H9 (cell line): ENCODE measurements around the gene DGKB. TPM values are rescaled to one million over a fixed set of nuclear protein-coding genes. Genes with fewer than 3 reads are reported as not detected.

Source experiments
- DNase-seq: peaks from one replicate; pipeline ENCODE4 v3.0.0-alpha.2; 2017
- H2AFZ ChIP-seq: one replicate; pipeline ENCODE4 v1.6.1; 2013; ENCODE audit warnings: mild to moderate bottlenecking, low read length, control low read depth, moderate library complexity
- H2AK5ac ChIP-seq: 2 replicates; pipeline ENCODE4 v1.6.1; 2013; ENCODE audit warnings: low read length, control low read depth, mixed read lengths; ENCODE audit not compliant: insufficient read length
- H2BK120ac ChIP-seq: one replicate; pipeline ENCODE4 v1.6.1; 2013; ENCODE audit warnings: low read depth, mild to moderate bottlenecking, low read length, control low read depth, inconsistent platforms; ENCODE audit not compliant: poor library complexity, severe bottlenecking
- H2BK12ac ChIP-seq: 2 replicates; pipeline ENCODE4 v1.6.1; 2013; ENCODE audit warnings: low read length, control low read depth, mixed read lengths, low read depth; ENCODE audit not compliant: insufficient read length
- H2BK15ac ChIP-seq: 2 replicates; pipeline ENCODE4 v1.6.1; 2013; ENCODE audit warnings: low read depth, low read length, control low read depth
- H2BK20ac ChIP-seq: one replicate; pipeline ENCODE4 v1.6.1; 2013; ENCODE audit warnings: low read depth, mild to moderate bottlenecking, low read length, control low read depth, inconsistent platforms; ENCODE audit not compliant: poor library complexity, severe bottlenecking
- H2BK5ac ChIP-seq: 2 replicates; pipeline ENCODE4 v1.6.1; 2013; ENCODE audit warnings: low read length, control low read depth, mixed read lengths; ENCODE audit not compliant: insufficient read length
- H3K14ac ChIP-seq: 2 replicates; pipeline ENCODE4 v1.6.1; 2013; ENCODE audit warnings: low read length, control low read depth; ENCODE audit not compliant: insufficient read depth
- H3K18ac ChIP-seq: 2 replicates; pipeline ENCODE4 v1.6.1; 2013; ENCODE audit warnings: low read depth, mild to moderate bottlenecking, mixed read lengths, low read length, control low read depth; ENCODE audit not compliant: insufficient read length
- H3K23ac ChIP-seq: 2 replicates; pipeline ENCODE4 v1.6.1; 2013; ENCODE audit warnings: low read length, control low read depth, mixed read lengths, low read depth; ENCODE audit not compliant: insufficient read length
- H3K23me2 ChIP-seq: 2 replicates; pipeline ENCODE4 v1.6.1; 2013; ENCODE audit warnings: low read depth, mild to moderate bottlenecking, mixed read lengths, low read length, control low read depth; ENCODE audit not compliant: insufficient read length, poor library complexity, severe bottlenecking
- H3K27ac ChIP-seq: 2 replicates; pipeline ENCODE4 v1.5.1; 2013; ENCODE audit warnings: low read length, control low read depth, mixed read lengths, low read depth; ENCODE audit not compliant: insufficient read length
- H3K27me3 ChIP-seq: 2 replicates; pipeline ENCODE4 v1.6.1; 2013; ENCODE audit warnings: low read length, control low read depth, inconsistent platforms; ENCODE audit not compliant: insufficient read depth
- H3K4ac ChIP-seq: 2 replicates; pipeline ENCODE4 v1.6.1; 2013; ENCODE audit warnings: low read depth, mild to moderate bottlenecking, control low read depth, inconsistent platforms, low read length, moderate library complexity
- H3K4me1 ChIP-seq: 2 replicates; pipeline ENCODE4 v1.6.1; 2013; ENCODE audit warnings: low read length, control low read depth, inconsistent platforms; ENCODE audit not compliant: insufficient read depth
- H3K4me2 ChIP-seq: 2 replicates; pipeline ENCODE4 v1.6.1; 2013; ENCODE audit warnings: low read length, control low read depth, mixed read lengths; ENCODE audit not compliant: insufficient read length, insufficient read depth
- H3K56ac ChIP-seq: 2 replicates; pipeline ENCODE4 v1.6.1; 2013; ENCODE audit warnings: low read depth, mild to moderate bottlenecking, mixed read lengths, low read length, control low read depth; ENCODE audit not compliant: insufficient read length
- H3K79me1 ChIP-seq: 2 replicates; pipeline ENCODE4 v1.6.1; 2013; ENCODE audit warnings: low read depth, mild to moderate bottlenecking, moderate library complexity, low read length, control low read depth, inconsistent platforms; ENCODE audit not compliant: insufficient read depth, poor library complexity, severe bottlenecking
- H3K79me2 ChIP-seq: 2 replicates; pipeline ENCODE4 v1.6.1; 2013; ENCODE audit warnings: low read length, control low read depth, inconsistent platforms; ENCODE audit not compliant: insufficient read depth
- H3K9ac ChIP-seq: 2 replicates; pipeline ENCODE4 v1.6.1; 2013; ENCODE audit warnings: low read length, control low read depth, mixed read lengths; ENCODE audit not compliant: insufficient read length; ENCODE audit errors: extremely low read depth
- H3K9me3 ChIP-seq: one replicate; pipeline ENCODE4 v1.6.1; 2013; ENCODE audit warnings: low read depth, low read length, inconsistent platforms; ENCODE audit not compliant: control insufficient read depth
- H3T11ph ChIP-seq: one replicate; pipeline ENCODE4 v1.6.1; 2013; ENCODE audit warnings: mild to moderate bottlenecking, low read length, control low read depth, inconsistent platforms
- H4K20me1 ChIP-seq: one replicate; pipeline ENCODE4 v1.6.1; 2013; ENCODE audit not compliant: control insufficient read depth, insufficient read length, insufficient read depth
- H4K5ac ChIP-seq: 2 replicates; pipeline ENCODE4 v1.6.1; 2013; ENCODE audit warnings: low read depth, mild to moderate bottlenecking, mixed read lengths, low read length, control low read depth; ENCODE audit not compliant: insufficient read length
- H4K8ac ChIP-seq: replicated peaks from 2 replicates; pipeline ENCODE4 v1.6.1; 2013; ENCODE audit warnings: low read length, control low read depth, mixed read lengths, low read depth; ENCODE audit not compliant: insufficient read length
- H4K91ac ChIP-seq: 2 replicates; pipeline ENCODE4 v1.6.1; 2013; ENCODE audit warnings: low read depth, mild to moderate bottlenecking, moderate library complexity, mixed read lengths, low read length, control low read depth; ENCODE audit not compliant: insufficient read length
- H3K27ac Mint-ChIP-seq, 3 experiments: 2 replicates in 2 of 3; 3 replicates in 1 of 3; pipeline ENCODE4 v1.8.0; 2020 to 2021; ENCODE audit warnings: mixed read lengths in 3 of 3, mild to moderate bottlenecking in 1 of 3, moderate library complexity in 1 of 3
- H3K27me3 Mint-ChIP-seq: 2 replicates; pipeline ENCODE4 v1.8.0; 2021; ENCODE audit warnings: low read depth, mild to moderate bottlenecking, moderate library complexity, mixed read lengths
- H3K36me3 Mint-ChIP-seq, 3 experiments: 2 replicates in 2 of 3; 3 replicates in 1 of 3; pipeline ENCODE4 v1.8.0; 2020 to 2021; ENCODE audit warnings: low read depth in 3 of 3, mixed read lengths in 3 of 3; ENCODE audit not compliant: insufficient read depth in 1 of 3
- H3K4me1 Mint-ChIP-seq, 2 experiments: 2 replicates each; pipeline ENCODE4 v1.8.0; 2020; ENCODE audit warnings: mixed read lengths in 2 of 2
- H3K4me3 Mint-ChIP-seq, 2 experiments: 2 replicates in 1 of 2; 3 replicates in 1 of 2; pipeline ENCODE4 v1.8.0; 2020 to 2021; ENCODE audit warnings: mild to moderate bottlenecking in 2 of 2, mixed read lengths in 2 of 2, moderate library complexity in 1 of 2
- H3K9me3 Mint-ChIP-seq, 2 experiments: 2 replicates in 1 of 2; 3 replicates in 1 of 2; pipeline ENCODE4 v1.8.0; 2020; ENCODE audit warnings: mild to moderate bottlenecking in 2 of 2, mixed read lengths in 2 of 2, moderate library complexity in 1 of 2
- WGBS: extraction: QIAGEN DNeasy Blood & Tissue Kit; methylation state at CpG from one replicate; pipeline ENCODE4 v1.1.7; 2013; ENCODE audit warnings: missing lambda C conversion rate, low lambda C conversion rate, mixed read lengths; ENCODE audit not compliant: insufficient read length; ENCODE audit errors: extremely low coverage; 5-methylcytosine and 5-hydroxymethylcytosine counted together
- total RNA-seq: library from RNA; stranded (reverse); gene quantifications from 2 replicates; pipeline ENCODE4 v1.2.1, GENCODE V29; 2021
- TF ChIP-seq, protein P1 (sequence below): fragments of 200-600 bp; sonication (generic); conservative IDR thresholded peaks from 3 replicates; pipeline ENCODE4 v1.8.0; 2021; ENCODE audit warnings: antibody characterized with exemption, mild to moderate bottlenecking

The DGKB gene
- total RNA-seq, 1 experiment from 2014 or later = 0.26 TPM

DNA sequence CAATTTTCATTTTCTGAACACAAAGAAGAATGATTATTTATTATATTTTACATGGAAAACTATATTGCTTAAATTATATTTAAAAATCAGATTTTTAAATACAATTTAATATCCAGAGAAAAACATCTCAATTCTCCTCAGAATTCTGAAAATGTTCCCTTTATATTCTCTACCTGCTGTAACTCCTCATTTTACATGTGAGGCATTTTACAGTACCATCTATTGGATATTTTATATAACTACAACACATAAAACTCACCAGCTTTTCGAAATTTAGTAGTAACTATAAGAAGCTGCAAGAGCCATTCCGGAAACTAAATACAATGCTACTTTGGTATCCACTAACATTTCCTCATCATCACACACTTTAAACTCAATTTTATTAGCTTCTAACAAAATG lies 264.6 kb downstream of the DGKB start:
- H2AFZ ChIP-seq = no peak overlapping the region
- no peak overlapping the region for H2BK15ac ChIP-seq
- no peaks in the 10 kb centered on the region for H3K79me1 ChIP-seq
- TF ChIP-seq, protein P1, sequence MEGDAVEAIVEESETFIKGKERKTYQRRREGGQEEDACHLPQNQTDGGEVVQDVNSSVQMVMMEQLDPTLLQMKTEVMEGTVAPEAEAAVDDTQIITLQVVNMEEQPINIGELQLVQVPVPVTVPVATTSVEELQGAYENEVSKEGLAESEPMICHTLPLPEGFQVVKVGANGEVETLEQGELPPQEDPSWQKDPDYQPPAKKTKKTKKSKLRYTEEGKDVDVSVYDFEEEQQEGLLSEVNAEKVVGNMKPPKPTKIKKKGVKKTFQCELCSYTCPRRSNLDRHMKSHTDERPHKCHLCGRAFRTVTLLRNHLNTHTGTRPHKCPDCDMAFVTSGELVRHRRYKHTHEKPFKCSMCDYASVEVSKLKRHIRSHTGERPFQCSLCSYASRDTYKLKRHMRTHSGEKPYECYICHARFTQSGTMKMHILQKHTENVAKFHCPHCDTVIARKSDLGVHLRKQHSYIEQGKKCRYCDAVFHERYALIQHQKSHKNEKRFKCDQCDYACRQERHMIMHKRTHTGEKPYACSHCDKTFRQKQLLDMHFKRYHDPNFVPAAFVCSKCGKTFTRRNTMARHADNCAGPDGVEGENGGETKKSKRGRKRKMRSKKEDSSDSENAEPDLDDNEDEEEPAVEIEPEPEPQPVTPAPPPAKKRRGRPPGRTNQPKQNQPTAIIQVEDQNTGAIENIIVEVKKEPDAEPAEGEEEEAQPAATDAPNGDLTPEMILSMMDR = no peak
- no peak overlapping the region for H2BK12ac ChIP-seq
- no CpG with 5 or more reads among the region's 2 CpGs for WGBS
- H2AK5ac ChIP-seq = no peak overlapping the region
- H3K79me2 ChIP-seq = no peaks in the 10 kb centered on the region
- H3K23ac ChIP-seq = no peak overlapping the region
- no peak overlapping the region for H3T11ph ChIP-seq
- no peaks in the 10 kb centered on the region for H4K20me1 ChIP-seq
- H3K27ac ChIP-seq = no peak overlapping the region
- H3K9me3 Mint-ChIP-seq = peaks cover 0 to 3% of the 10 kb centered on the region in 2 experiments; a peak in 1 of 5 replicates
- no peak overlapping the region for H3K4me2 ChIP-seq
- peaks cover 0 to 5% of the 10 kb centered on the region in 2 experiments; a peak in 1 of 4 replicates for H3K4me1 Mint-ChIP-seq
- H2BK20ac ChIP-seq = no peak overlapping the region
- H3K4ac ChIP-seq = no peak overlapping the region
- no peak overlapping the region for H4K5ac ChIP-seq
- no peak overlapping the region for H4K91ac ChIP-seq
- H3K14ac ChIP-seq = no peak overlapping the region
- H3K9me3 ChIP-seq = no peaks in the 10 kb centered on the region
- H3K27ac Mint-ChIP-seq = no peak overlapping the region
- no peaks in the 10 kb centered on the region for H3K27me3 Mint-ChIP-seq
- H3K23me2 ChIP-seq = no peaks in the 10 kb centered on the region
- H3K56ac ChIP-seq = no peak overlapping the region
- H2BK120ac ChIP-seq = no peak overlapping the region
- no peaks in the 10 kb centered on the region; a peak in 1 of 7 replicates for H3K36me3 Mint-ChIP-seq
- H4K8ac ChIP-seq = no peak overlapping the region
- no peak overlapping the region for H2BK5ac ChIP-seq
- no peak overlapping the region for H3K18ac ChIP-seq
- no peak overlapping the region for H3K9ac ChIP-seq
- H3K27me3 ChIP-seq = no peaks in the 10 kb centered on the region
- no peaks in the 10 kb centered on the region for H3K4me1 ChIP-seq
- no peak overlapping the region for H3K4me3 Mint-ChIP-seq
- no peak for DNase-seq
